ENCODE results near the gene LEFTY1.
"Not testable (repeated sequence)": the region's sequence is repeated elsewhere in the genome, so short reads cannot be mapped to it uniquely, and the experiment has no call there.

LEFTY1 gene, protein sequence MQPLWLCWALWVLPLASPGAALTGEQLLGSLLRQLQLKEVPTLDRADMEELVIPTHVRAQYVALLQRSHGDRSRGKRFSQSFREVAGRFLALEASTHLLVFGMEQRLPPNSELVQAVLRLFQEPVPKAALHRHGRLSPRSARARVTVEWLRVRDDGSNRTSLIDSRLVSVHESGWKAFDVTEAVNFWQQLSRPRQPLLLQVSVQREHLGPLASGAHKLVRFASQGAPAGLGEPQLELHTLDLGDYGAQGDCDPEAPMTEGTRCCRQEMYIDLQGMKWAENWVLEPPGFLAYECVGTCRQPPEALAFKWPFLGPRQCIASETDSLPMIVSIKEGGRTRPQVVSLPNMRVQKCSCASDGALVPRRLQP

DNA sequence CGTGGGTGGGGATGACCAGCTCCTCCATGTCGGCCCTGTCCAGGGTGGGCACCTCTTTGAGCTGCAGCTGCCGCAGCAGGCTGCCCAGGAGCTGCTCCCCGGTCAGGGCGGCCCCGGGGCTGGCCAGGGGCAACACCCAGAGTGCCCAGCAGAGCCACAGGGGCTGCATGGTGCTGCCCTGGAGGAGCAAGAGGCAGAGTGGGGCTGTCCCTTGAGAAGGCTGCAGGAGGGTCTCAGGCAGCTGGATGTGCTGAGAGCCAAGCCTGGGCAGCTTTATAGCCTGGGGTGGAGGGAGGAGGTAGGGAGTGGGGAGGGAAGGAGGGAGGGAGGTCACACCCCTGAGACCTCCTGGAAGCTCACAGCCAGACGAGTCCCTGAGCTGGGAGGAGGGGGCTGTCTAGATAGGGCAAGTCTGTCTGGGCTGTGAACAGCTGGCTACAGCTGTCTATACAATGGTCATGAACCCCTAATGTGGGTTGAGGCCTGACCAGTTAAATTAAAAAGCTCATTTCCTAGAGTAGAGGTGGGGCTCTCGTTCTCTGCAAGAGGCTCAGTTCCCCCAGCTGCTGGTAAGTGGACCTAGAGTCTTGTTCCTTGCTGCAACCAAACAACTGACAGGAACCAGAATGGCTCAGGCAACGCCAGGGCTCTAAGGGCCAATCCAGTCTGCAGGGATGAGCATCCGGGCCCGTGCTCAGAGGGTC, at the start of gene LEFTY1:
LEFTY1 (minus strand) TSS at position 249 of the 704 bp plus-strand sequence; CDS start at position 169, 80 bp downstream.
- DNase-seq = no peak

DNA sequence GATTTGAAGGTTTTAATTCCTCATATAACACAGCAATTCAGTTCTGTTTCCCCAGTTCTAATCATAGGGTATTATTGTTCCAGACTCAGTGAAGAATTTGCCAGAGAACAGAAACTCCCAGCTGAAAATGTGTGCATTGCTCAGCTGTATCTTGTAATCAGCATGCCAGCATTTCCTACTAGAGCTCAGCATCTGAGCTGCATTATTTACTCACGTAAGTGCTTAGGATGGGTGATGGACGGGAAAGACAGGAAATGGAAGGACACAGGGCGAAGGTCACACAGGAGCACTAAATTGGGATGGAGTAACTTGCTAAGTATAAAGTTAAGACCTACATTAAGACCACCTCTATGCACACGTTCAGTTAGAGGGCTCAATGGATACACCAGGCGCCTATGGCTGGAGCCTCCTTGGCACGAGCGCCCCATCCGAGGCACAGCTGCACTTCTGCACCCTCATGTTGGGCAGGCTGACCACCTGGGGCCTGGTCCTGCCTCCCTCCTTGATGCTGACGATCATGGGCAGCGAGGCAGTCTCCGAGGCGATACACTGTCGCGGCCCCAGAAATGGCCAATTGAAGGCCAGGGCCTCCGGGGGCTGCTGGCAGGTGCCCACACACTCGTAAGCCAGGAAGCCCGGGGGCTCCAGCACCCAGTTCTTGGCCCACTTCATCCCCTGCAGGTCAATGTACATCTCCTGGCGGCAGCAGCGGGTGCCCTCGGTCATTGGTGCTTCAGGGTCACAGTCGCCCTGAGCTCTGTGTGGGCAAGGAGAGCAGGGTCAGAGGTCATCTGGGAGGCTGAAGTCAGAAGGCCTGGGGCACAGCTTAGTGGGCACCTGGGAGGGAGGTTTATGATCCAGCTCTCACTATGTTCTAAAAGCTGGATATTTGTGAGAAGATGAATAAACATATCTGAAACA, 48.4 kb upstream of the LEFTY1 start:
- no peak for DNase-seq

DNA sequence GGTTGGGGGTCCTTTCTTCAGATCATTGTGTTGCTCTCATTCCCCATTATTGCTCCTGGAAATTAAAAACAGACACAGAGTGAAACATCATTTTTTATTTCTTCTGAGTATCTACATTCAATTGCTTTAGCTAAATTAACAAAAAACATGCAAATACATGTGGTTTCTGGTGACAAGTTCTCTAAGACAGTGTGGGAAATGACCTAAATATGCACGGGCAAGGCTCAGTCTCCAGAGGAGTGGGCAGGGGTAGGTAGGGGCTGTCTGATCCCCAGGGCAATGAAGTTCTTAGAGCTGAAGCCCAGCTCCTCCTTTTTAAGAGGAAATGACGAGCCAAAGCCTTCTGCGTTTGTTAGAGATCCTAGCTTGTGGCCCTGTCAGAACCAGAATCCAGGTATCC, 47.6 kb upstream of the LEFTY1 start:
- DNase-seq = no peak

GRCh38 chr1:225936086-225936485, 47.1 kb upstream of the LEFTY1 start:
- not testable (repeated sequence) for DNase-seq

GRCh38 chr1:225934711-225935110, 45.8 kb upstream of the LEFTY1 start:
- DNase-seq = no peak

DNA sequence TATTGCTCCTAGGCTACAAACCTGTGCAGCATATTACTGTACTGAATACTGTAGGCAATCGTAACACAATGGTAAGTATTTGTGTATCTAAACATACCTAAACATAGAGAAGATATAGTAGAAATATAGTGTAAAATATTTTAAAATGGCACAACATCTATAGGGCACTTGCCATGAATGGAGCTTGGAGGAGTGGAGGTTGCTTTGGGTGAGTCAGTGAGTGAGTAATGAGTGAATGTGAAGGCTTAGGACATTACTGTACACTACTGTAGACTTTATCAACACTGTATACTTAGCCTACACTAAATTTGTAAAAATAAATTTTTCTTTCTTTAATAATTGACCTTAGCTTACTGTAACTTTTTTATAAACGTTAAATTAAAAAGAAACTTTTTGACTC, 44.1 kb upstream of the LEFTY1 start:
- no peak for DNase-seq

- DNase-seq = no peak
These were observed 42.6 kb upstream of the LEFTY1 start for GRCh38 chr1:225931270-225932136.

DNA sequence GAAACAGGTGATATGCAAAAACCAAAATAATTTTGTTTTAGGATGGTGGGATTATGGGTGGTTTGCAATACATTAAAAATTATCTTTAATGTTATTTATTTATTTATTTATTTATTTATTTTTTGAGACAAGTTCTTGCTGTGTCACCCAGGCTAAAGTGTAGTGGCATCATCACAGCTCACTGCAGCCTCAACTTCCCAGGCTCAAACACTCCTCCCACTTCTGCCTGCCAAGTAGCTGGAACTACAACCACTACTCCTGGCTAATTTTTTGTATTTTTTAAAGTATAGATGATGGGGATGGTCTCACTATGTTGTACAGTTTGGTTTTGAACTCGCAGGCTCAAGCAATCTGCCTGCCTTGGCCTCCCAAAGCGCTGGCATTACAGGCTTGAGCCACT, 41.6 kb upstream of the LEFTY1 start:
- no peak for DNase-seq

DNA sequence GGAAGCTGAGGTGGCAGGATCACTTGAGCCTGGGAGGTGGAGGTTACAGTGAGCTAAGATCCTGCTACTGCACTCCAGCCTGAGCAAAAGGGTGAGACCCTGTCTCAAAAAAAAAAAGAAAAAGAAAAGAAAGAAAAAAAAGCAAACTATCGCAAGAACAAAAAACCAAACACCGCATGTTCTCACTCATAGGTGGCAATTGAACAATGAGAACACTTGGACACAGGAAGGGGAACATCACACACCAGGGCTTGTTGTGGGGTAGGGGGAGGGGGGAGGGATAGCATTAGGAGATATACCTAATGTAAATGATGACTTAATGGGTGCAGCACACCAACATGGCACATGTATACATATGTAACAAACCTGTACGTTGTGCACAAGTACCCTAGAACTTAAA, 40.5 kb upstream of the LEFTY1 start:
- not testable (repeated sequence) for DNase-seq

DNA sequence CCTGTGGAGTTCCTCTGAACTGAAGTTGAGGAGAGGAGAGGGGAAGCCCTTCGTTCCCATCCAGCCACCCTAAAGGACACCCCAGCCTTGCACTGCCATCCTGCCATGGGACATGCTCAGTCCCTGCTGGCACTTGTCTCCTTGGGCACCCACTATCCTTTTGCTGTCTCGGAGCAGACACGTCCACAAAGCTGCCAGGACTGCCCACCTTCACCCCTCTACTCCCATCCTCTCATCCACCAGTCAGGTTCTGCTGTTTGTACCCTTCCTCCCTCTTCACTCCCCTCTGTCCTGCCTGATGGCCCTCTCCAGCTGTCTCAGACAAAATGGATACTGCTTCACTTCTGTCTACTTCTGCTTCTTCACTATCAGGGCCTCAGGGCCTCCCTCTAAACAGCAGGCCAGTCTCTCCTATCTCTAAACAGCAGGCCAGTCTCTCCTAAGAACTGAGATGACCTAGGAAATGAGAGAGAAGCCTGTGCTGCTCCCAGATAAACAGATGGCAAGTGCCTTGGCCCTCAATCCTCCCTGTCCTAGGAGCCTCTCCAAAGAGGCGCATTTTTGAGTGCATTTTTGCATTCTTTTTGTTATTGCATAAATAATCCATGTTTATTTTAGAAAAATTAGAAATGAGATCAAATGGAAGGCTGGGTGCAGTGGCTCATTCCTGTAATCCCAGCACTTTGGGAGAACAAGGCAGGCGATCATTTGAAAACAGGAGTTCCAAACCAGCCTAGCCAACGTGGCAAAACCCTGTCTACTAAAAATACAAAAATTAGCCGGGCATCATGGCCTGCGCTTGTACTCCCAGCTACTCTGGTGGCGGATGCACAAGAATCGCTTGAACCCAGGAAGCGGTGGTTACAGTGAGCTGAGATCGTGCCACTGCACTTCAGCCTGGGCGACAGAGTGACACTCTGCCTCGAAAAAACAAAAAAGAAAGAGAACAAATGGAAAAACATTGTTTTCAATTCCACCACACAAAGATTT, 39.5 kb upstream of the LEFTY1 start:
- DNase-seq = no peak

- DNase-seq = no peak
These were observed 37.7 kb upstream of the LEFTY1 start for GRCh38 chr1:225926551-225927113.

- DNase-seq = peak; percentile 95 to 96
These were observed 35.0 kb upstream of the LEFTY1 start, which contains the start of gene PYCR2 for GRCh38 chr1:225923692-225924555. PYCR2 (minus strand) TSS chr1:225924250; CDS start chr1:225924110, 140 bp downstream.

DNA sequence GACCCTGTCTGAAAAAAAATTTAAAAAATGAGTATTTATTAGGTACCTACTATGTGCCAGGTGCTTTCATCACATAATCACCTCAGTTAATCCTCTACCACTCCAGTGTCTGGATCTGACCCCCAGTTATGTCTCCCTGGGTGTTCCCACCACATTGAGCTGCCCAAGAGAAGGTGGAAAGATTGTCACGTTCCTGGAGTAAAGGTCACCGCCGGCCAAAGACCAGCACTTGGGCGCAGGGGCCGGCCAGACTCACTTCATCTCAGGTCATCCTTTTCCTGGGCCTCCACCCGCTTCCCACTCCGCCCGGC, 34.4 kb upstream of the LEFTY1 start:
- DNase-seq = peak in 1 of 2 donors; percentile 19

DNA sequence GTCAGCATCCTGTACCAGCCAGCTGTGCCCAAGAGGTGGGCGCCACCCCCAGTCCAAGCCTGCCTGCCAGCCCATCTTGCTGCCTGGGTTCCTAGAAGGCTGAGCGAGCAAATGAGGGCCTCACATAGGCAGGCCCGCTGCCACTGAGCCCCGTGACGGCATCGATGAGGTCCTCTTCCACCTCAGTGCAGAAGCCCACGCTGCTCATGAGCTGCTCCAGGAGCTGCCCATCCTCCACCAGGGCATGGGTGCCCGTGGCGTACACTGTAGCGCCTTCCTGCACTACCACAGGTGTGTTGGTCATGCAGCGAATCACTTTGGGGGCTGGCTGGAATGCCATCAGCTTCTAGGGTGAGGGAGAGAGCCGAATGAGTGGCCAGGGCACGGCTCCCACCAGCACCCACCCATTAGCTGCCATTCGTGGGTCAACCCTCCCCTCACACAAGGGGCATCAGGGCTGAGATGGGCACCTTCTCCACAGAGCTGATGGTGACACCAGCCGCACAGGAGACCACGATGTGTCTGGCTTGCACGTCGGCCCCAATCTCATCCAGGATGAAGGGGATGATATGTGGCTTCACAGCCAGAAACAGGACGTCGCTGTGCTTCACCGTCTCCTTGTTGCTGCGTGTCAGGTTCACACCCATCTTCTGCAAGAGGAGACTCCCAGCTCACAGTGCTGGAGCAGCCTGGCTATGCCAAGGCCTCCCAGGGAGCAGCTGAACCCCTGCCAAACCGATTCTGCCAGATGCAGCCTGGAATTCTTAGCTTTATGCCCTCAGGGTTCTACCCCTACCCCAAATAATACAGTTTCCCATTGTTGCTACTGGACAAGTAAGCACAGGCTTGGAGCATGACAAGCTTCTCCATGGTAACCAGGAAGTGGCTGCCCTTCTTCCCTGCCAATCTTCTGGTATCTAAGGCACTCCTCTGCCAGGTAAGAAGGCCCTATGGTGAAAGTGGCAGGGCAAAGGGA, 33.1 kb upstream of the LEFTY1 start:
- DNase-seq = no peak

- DNase-seq = peak in 1 of 2 donors; percentile 18
These were observed 31.0 kb upstream of the LEFTY1 start for GRCh38 chr1:225919906-225920305.

GRCh38 chr1:225918280-225918679, 29.3 kb upstream of the LEFTY1 start:
- DNase-seq = no peak

DNA sequence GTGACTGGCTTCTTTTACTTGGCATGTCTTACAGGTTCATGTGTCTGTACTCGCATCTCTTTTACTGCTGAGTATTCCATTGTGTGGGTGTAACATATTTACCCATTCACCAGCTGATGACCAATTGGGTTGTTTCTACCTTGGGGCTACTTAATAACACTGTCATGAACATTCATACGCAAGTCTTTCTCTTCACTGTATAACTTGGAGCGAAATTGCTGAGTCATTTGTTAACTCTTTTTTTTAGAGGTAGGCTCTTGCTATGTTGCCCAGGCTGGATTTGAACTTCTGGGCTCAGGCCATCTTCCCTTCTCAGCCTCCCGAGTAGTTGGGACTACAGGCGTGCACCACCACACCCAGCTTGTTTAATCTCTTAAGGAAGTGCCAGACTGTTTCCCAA, 28.6 kb upstream of the LEFTY1 start:
- no peak for DNase-seq

DNA sequence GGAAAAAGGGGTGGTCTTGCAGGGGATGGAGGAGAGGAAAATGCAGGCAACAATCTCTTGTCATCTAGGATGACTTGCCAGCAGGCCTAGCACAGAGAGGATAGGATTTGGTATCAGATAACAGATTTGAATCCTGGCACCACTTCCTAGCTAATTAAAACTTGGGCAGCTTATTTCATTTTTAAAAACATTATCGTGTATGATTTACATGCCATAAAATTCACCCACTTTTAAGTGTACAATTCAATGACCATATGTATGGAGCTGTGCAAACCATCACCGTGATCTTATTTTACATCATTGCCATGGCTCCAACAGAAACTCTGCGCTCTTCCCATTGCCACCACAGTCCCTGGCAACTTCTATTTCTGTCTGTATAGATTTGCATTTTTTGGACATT, 28.2 kb upstream of the LEFTY1 start:
- DNase-seq = no peak
